ENCODE results near the gene TTF2.

TTF2 gene

GRCh38 chr1:117032681-117033539, 27.2 kb upstream of the TTF2 start:
- no peaks in the 10 kb centered on the region for H3K27me3 Mint-ChIP-seq (ENCODE audit: low read depth)
- no peaks in the 10 kb centered on the region for H3K9me3 Mint-ChIP-seq
- H3K27ac Mint-ChIP-seq, result no peak overlapping the region
- no peak overlapping the region for H3K4me3 Mint-ChIP-seq
- H3K4me1 Mint-ChIP-seq (ENCODE audit: low read depth), result peaks cover 3% of the 10 kb centered on the region
- peaks cover 3% of the 10 kb centered on the region for H3K36me3 Mint-ChIP-seq (ENCODE audit: low read depth)

- no peaks in the 10 kb centered on the region for H3K27me3 Mint-ChIP-seq (ENCODE audit: low read depth)
- H3K27ac Mint-ChIP-seq, result no peak overlapping the region
- H3K36me3 Mint-ChIP-seq (ENCODE audit: low read depth), result peaks cover 3% of the 10 kb centered on the region
- H3K4me1 Mint-ChIP-seq (ENCODE audit: low read depth), result peaks cover 3% of the 10 kb centered on the region
- H3K9me3 Mint-ChIP-seq, result no peaks in the 10 kb centered on the region
- H3K4me3 Mint-ChIP-seq, result no peak overlapping the region
Observed at GRCh38 chr1:117033772-117034171, 26.4 kb upstream of the TTF2 start.

- peaks cover 3% of the 10 kb centered on the region for H3K36me3 Mint-ChIP-seq (ENCODE audit: low read depth)
- H3K27me3 Mint-ChIP-seq (ENCODE audit: low read depth), result no peaks in the 10 kb centered on the region
- peaks cover 3% of the 10 kb centered on the region for H3K4me1 Mint-ChIP-seq (ENCODE audit: low read depth)
- H3K4me3 Mint-ChIP-seq, result no peak overlapping the region
- no peaks in the 10 kb centered on the region for H3K9me3 Mint-ChIP-seq
- H3K27ac Mint-ChIP-seq, result no peak overlapping the region
Observed at GRCh38 chr1:117034791-117035290, 25.3 kb upstream of the TTF2 start.

- Mint-ChIP-seq H3K4me3 (no peak overlapping the region), H3K27ac (no peak overlapping the region), H3K27me3 (ENCODE audit: low read depth) (no peaks in the 10 kb centered on the region), H3K36me3 (ENCODE audit: low read depth) (peaks cover 3% of the 10 kb centered on the region), H3K4me1 (ENCODE audit: low read depth) (peaks cover 2% of the 10 kb centered on the region), H3K9me3 (no peaks in the 10 kb centered on the region)
Observed at GRCh38 chr1:117036018-117036461, 24.1 kb upstream of the TTF2 start.

- no peaks in the 10 kb centered on the region for H3K27me3 Mint-ChIP-seq (ENCODE audit: low read depth)
- peaks cover 2% of the 10 kb centered on the region for H3K4me1 Mint-ChIP-seq (ENCODE audit: low read depth)
- H3K27ac Mint-ChIP-seq, result no peak overlapping the region
- H3K36me3 Mint-ChIP-seq (ENCODE audit: low read depth), result peaks cover 2% of the 10 kb centered on the region
- H3K4me3 Mint-ChIP-seq, result no peak overlapping the region
- no peaks in the 10 kb centered on the region for H3K9me3 Mint-ChIP-seq
Observed at GRCh38 chr1:117037802-117038201, 22.3 kb upstream of the TTF2 start.

GRCh38 chr1:117038236-117038635, 21.9 kb upstream of the TTF2 start:
- H3K9me3 Mint-ChIP-seq, result peaks cover 3% of the 10 kb centered on the region
- H3K4me1 Mint-ChIP-seq (ENCODE audit: low read depth), result no peaks in the 10 kb centered on the region
- H3K4me3 Mint-ChIP-seq, result no peak overlapping the region
- H3K27me3 Mint-ChIP-seq (ENCODE audit: low read depth), result no peaks in the 10 kb centered on the region
- no peak overlapping the region for H3K27ac Mint-ChIP-seq
- H3K36me3 Mint-ChIP-seq (ENCODE audit: low read depth), result peaks cover 2% of the 10 kb centered on the region

GRCh38 chr1:117044217-117044616, 15.9 kb upstream of the TTF2 start:
- peaks cover 12% of the 10 kb centered on the region for H3K4me1 Mint-ChIP-seq (ENCODE audit: low read depth)
- peaks cover 12% of the 10 kb centered on the region for H3K36me3 Mint-ChIP-seq (ENCODE audit: low read depth)
- H3K27me3 Mint-ChIP-seq (ENCODE audit: low read depth), result no peaks in the 10 kb centered on the region
- no peak overlapping the region for H3K27ac Mint-ChIP-seq
- H3K4me3 Mint-ChIP-seq, result no peak overlapping the region
- H3K9me3 Mint-ChIP-seq, result peaks cover 9% of the 10 kb centered on the region

- Mint-ChIP-seq H3K27me3 (ENCODE audit: low read depth) (no peaks in the 10 kb centered on the region), H3K36me3 (ENCODE audit: low read depth) (peaks cover 13% of the 10 kb centered on the region), H3K9me3 (peaks cover 9% of the 10 kb centered on the region), H3K4me3 (no peak overlapping the region), H3K27ac (no peak overlapping the region), H3K4me1 (ENCODE audit: low read depth) (peaks cover 19% of the 10 kb centered on the region)
Observed at GRCh38 chr1:117045644-117046043, 14.5 kb upstream of the TTF2 start.

GRCh38 chr1:117046781-117047180, 13.3 kb upstream of the TTF2 start:
- Mint-ChIP-seq H3K27me3 (ENCODE audit: low read depth) (no peaks in the 10 kb centered on the region), H3K9me3 (peaks cover 9% of the 10 kb centered on the region), H3K4me3 (no peak overlapping the region), H3K4me1 (ENCODE audit: low read depth) (peaks cover 23% of the 10 kb centered on the region), H3K36me3 (ENCODE audit: low read depth) (peaks cover 11% of the 10 kb centered on the region), H3K27ac (no peak overlapping the region)

GRCh38 chr1:117047271-117047670, 12.9 kb upstream of the TTF2 start:
- H3K27me3 Mint-ChIP-seq (ENCODE audit: low read depth), result no peaks in the 10 kb centered on the region
- peaks cover 9% of the 10 kb centered on the region for H3K9me3 Mint-ChIP-seq
- H3K4me3 Mint-ChIP-seq, result no peak overlapping the region
- no peak overlapping the region for H3K27ac Mint-ChIP-seq
- H3K36me3 Mint-ChIP-seq (ENCODE audit: low read depth), result peaks cover 11% of the 10 kb centered on the region
- H3K4me1 Mint-ChIP-seq (ENCODE audit: low read depth), result peaks cover 28% of the 10 kb centered on the region

GRCh38 chr1:117049857-117050256, 10.3 kb upstream of the TTF2 start:
- Mint-ChIP-seq H3K9me3 (no peaks in the 10 kb centered on the region), H3K4me3 (no peak overlapping the region), H3K27me3 (ENCODE audit: low read depth) (no peaks in the 10 kb centered on the region), H3K36me3 (ENCODE audit: low read depth) (peaks cover 9% of the 10 kb centered on the region), H3K4me1 (ENCODE audit: low read depth) (peaks cover 33% of the 10 kb centered on the region), H3K27ac (peak overlapping the region; percentile 64)

GRCh38 chr1:117051224-117052064, 8.7 kb upstream of the TTF2 start:
- H3K9me3 Mint-ChIP-seq, result no peaks in the 10 kb centered on the region
- no peaks in the 10 kb centered on the region for H3K27me3 Mint-ChIP-seq (ENCODE audit: low read depth)
- peak overlapping the region; percentile 77 for H3K4me3 Mint-ChIP-seq
- peaks cover 9% of the 10 kb centered on the region for H3K36me3 Mint-ChIP-seq (ENCODE audit: low read depth)
- H3K4me1 Mint-ChIP-seq (ENCODE audit: low read depth), result peaks cover 35% of the 10 kb centered on the region
- peak overlapping the region; percentile 90 for H3K27ac Mint-ChIP-seq

GRCh38 chr1:117054068-117054467, 6.1 kb upstream of the TTF2 start:
- H3K27ac Mint-ChIP-seq, result no peak overlapping the region
- H3K4me3 Mint-ChIP-seq, result no peak overlapping the region
- H3K4me1 Mint-ChIP-seq (ENCODE audit: low read depth), result peaks cover 35% of the 10 kb centered on the region
- H3K9me3 Mint-ChIP-seq, result no peaks in the 10 kb centered on the region
- H3K36me3 Mint-ChIP-seq (ENCODE audit: low read depth), result peaks cover 2% of the 10 kb centered on the region
- H3K27me3 Mint-ChIP-seq (ENCODE audit: low read depth), result no peaks in the 10 kb centered on the region

- H3K36me3 Mint-ChIP-seq (ENCODE audit: low read depth), result peaks cover 17% of the 10 kb centered on the region
- H3K9me3 Mint-ChIP-seq, result no peaks in the 10 kb centered on the region
- no peak overlapping the region for H3K4me3 Mint-ChIP-seq
- H3K4me1 Mint-ChIP-seq (ENCODE audit: low read depth), result peaks cover 44% of the 10 kb centered on the region
- H3K27me3 Mint-ChIP-seq (ENCODE audit: low read depth), result no peaks in the 10 kb centered on the region
- H3K27ac Mint-ChIP-seq, result no peak overlapping the region
Observed at GRCh38 chr1:117058810-117059209, 1.3 kb upstream of the TTF2 start.

GRCh38 chr1:117059334-117059677, 820 bp upstream of the TTF2 start:
- H3K36me3 Mint-ChIP-seq (ENCODE audit: low read depth), result peaks cover 20% of the 10 kb centered on the region
- no peaks in the 10 kb centered on the region for H3K9me3 Mint-ChIP-seq
- no peaks in the 10 kb centered on the region for H3K27me3 Mint-ChIP-seq (ENCODE audit: low read depth)
- peaks cover 47% of the 10 kb centered on the region for H3K4me1 Mint-ChIP-seq (ENCODE audit: low read depth)
- no peak overlapping the region for H3K27ac Mint-ChIP-seq
- no peak overlapping the region for H3K4me3 Mint-ChIP-seq

Measured in T-helper 1 cell treated with Interleukin-12 subunit alpha and Interleukin-12 subunit beta and Interleukin-4 antibody, amounts not matched to agents 30 μg/mL and 1 μg/mL, for 36 hours (primary cell).